Measurements from ENCODE around the gene CCNJL.
"Not testable (repeated sequence)": the region's sequence is repeated elsewhere in the genome, so short reads cannot be mapped to it uniquely, and the experiment has no call there.

Gene CCNJL, protein sequence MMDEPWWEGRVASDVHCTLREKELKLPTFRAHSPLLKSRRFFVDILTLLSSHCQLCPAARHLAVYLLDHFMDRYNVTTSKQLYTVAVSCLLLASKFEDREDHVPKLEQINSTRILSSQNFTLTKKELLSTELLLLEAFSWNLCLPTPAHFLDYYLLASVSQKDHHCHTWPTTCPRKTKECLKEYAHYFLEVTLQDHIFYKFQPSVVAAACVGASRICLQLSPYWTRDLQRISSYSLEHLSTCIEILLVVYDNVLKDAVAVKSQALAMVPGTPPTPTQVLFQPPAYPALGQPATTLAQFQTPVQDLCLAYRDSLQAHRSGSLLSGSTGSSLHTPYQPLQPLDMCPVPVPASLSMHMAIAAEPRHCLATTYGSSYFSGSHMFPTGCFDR

GRCh38 chr5:160312134-160312959 is at the start of gene CCNJL:
Gene CCNJL, minus strand, starts transcription at chr5:160312564. Its CDS starts 641 bp downstream, at chr5:160311923.
- no peak for DNase-seq (ENCODE audit: low read depth)

DNA sequence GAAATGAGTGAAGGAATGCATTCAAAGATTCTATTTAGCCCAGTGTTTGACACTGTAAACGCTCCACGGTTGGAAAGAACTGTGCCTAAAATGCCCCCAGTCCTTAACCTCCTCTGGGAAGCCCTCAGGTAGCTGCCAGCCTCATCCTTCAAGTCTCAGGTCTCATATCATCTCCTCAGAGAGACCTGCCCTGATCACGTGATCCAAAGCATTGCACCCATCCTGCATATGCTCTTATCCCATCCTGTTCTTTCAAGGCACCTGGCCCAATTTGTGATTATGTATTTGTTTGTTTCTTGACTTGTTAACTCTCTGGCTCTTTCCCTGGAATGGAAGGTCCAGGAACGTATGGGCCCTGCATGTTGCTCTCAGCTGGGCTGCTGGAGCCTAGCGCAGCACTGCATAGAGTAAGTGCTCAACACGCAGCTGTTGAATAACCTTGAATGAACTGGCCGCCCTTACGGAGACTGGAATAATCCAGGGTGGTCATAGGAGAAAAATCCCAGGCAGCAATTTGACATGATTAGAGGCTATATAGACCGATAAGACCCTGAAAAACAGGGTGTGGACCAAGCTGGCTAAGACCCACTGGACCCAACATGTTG is 49.4 kb upstream of the CCNJL start:
- DNase-seq (ENCODE audit: low read depth): no peak

DNA sequence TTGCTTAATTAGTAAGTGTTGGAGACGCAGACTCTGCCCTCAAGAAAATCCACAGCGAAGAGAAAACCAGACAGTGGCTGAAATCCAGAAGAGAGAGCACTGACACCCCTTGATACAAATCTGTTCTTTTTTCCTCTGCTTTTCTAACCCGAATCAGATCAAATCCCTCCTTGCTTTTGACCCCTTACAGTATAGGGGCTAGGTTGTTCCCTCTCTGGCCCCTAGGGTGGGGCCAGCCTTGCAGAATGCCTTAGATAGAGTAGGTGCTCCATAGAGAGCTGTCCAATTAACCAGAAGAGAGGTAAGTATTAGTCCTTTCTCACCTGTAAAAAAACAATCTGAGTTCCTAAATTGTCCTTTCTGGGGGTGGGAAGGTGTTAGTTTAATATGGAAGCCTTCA is 47.9 kb upstream of the CCNJL start:
- no peak for DNase-seq (ENCODE audit: low read depth)

DNA sequence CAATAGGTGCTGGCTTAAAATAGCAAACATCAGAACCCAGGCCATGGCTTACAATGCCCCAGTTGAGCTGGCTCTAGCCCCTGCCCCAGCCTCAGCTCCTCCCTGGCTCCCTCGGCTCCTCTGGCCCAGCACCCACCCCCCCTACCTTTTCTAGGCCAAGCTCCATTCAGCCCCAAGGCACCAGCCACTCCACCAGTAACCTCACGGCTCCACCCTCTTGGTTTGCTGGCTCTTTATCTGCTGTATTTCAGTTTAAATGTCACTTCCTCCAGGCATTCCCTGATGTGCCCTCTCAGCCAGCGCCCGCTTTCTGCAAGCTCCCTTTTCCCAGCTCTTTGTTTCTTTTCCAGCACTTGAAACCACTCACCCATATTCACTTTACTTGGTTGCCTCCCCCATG is 47.5 kb upstream of the CCNJL start:
- no peak for DNase-seq (ENCODE audit: low read depth)

GRCh38 chr5:160359242-160359641 is 46.9 kb upstream of the CCNJL start:
- DNase-seq (ENCODE audit: low read depth): no peak

DNA sequence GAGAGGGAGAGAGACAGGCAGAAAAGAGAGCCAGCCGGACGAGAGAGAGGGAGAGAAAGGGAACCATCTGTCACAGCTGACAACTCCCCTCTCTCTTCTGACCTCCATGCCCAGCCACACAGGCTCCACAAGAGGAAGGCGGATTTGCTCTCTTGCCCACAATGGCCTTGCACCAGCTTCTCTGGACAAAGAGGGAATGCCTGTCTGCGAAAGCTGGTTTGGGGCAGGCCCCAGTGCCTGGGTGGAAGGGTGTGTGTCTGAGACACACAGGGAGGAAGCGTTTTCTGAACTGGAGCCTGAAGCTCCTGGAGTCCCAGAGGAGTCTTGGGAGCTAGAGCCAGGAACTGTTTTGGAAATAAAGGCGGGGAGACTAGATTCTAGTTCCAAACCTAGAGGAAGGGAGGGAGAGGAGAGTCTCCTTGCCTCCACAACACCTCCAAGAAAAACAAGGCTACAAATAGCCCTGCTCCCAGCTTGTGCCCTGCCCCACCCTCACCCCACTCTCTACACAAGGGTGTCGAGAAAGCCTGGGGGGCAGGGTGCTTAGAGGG is 45.6 kb upstream of the CCNJL start:
- no peak for DNase-seq (ENCODE audit: low read depth)

GRCh38 chr5:160357394-160357793 is 45.0 kb upstream of the CCNJL start:
- no peak for DNase-seq (ENCODE audit: low read depth)

GRCh38 chr5:160356550-160357347 is 44.4 kb upstream of the CCNJL start:
- no peak for DNase-seq (ENCODE audit: low read depth)

DNA sequence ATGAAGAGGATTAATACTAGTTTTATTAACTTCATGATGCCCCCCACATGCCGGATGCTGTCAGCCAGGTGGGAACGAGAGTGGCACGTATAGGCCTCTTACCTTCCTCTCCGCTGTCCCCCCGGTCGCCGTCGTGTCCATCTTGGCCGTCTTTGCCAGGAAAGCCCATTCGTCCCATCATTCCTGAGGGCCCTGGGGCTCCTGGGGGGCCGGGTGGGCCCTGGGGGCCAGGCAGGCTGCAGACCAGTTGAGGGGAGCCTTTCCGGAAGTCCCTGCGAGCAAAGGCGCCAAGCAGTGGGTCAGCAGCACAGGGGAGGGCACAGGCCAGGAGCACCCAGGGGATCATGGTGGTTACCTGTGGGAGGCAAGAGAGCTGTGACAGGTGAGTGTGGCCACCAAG is 42.3 kb upstream of the CCNJL start:
- DNase-seq (ENCODE audit: low read depth): no peak

GRCh38 chr5:160353379-160353778 is 41.0 kb upstream of the CCNJL start:
- no peak for DNase-seq (ENCODE audit: low read depth)

- no peak for DNase-seq (ENCODE audit: low read depth)
Observed at GRCh38 chr5:160352308-160352707, 39.9 kb upstream of the CCNJL start.

DNA sequence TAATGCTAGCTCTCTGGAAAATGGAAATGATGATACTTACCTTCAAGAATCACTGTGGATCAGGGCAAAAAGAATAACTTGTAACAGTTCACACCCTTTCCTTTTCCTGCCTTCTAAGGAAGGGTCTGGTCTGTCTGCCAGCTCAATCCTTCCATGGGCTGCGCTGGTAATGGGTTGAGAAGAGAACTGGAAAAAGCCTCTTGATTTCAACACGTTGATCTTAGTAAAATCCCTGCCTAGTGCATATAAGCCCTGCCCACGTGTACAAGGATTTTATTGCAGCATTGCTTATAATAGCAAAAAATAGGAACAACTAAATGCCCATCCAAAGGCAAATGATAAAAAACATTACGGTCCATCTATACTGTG is 37.6 kb upstream of the CCNJL start:
- DNase-seq (ENCODE audit: low read depth): no peak

- no peak for DNase-seq (ENCODE audit: low read depth)
Observed at GRCh38 chr5:160349249-160349934, 37.0 kb upstream of the CCNJL start.

- no peak for DNase-seq (ENCODE audit: low read depth)
Observed at GRCh38 chr5:160348080-160348479, 35.7 kb upstream of the CCNJL start.

GRCh38 chr5:160347448-160347847 is 35.1 kb upstream of the CCNJL start:
- no peak for DNase-seq (ENCODE audit: low read depth)

DNA sequence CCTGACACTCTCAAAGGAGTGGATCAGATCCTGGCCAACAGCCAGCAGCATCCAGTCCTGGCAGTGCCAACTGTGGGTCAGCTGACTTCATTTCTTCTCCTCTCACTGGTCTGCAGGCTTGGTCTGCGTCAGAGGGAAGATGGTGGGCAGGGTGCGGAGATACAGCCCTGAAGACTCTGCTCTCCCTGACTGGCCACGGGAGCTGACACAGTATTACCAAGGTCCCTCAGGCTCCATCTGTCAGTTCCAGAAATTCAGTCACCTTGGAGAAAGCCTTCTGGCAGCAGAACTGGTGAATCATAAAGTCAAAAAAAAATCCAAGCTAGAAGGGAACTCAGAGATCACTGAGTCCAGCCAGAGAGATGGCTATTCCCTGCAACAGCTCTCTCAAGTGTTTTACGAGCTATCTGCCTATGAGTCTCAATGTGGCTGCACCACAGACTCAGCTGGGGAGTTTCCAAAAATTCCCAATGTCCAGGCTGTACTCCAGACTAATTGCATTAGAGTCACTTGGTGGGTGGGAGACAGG is 30.1 kb upstream of the CCNJL start:
- DNase-seq (ENCODE audit: low read depth): no peak

GRCh38 chr5:160341309-160341870 is 29.0 kb upstream of the CCNJL start:
- DNase-seq (ENCODE audit: low read depth): no peak

GRCh38 chr5:160340513-160340912 is 28.1 kb upstream of the CCNJL start:
- DNase-seq (ENCODE audit: low read depth): not testable (repeated sequence)

DNA sequence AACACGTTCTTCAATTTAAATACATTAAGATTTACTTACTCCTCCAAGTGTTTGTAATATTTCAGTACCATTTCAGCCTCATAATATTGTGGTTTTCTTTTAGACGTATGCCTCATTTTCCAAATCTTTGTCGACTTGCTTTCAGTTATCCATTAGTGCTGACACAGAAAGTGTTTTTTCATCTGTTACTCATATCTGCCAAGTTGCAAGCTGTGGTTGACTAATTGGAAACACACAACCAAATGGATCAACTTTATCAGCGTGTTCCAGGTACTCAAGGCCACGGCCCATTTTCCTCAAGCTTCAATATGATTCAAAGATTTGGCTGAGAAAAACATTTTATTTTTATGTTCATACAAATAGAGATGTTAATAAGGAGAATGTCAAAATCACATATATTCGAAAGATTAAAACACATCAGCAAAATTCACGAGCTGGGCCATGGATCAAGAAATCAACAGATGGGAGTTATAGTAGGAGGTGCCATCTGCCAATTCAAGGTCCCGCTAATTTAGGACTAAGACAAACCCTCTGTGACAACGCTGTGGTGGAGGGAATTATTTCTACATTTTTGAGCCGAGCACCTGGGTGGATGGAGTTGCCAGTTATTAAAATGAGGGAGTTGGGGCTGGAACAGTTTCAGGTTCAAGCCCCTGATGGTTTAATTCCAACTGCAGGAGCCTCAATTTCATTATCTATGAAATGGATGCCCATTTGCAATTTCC is 27.2 kb upstream of the CCNJL start:
- no peak for DNase-seq (ENCODE audit: low read depth)

DNA sequence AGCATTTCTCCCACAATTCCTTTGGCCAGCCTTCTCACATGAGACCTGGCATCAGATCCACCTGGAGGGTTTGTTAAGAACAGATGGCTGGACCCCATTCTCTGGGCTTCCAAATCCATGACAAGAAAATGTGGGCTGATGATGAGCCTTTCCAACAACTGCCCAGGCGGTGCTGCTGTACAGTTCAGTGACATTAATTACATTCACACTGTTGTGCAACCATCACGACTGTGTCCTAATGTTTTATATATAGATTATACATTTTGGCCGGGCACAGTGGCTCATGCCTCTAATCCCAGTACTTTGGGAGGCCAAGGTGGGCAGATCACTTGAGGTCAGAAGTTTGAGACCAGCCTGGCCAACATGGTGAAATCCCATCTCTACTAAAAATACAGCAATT is 22.4 kb upstream of the CCNJL start:
- DNase-seq (ENCODE audit: low read depth): not testable (repeated sequence)
